OCI-LY1 (cell line): ENCODE data around the gene ADARB2.

ENCODE experiments used
- H2AFZ ChIP-seq: fragments of 200-600 bp; sonication (generic), shearing (Covaris generic); 2 replicates; pipeline ENCODE4 v1.6.0; 2014; ENCODE audit warnings: antibody characterized with exemption, mild to moderate bottlenecking, low read length
- H3F3A ChIP-seq: fragments of 200-600 bp; sonication (generic), shearing (Covaris generic); 2 replicates; pipeline ENCODE4 v1.6.0; 2014; ENCODE audit warnings: mild to moderate bottlenecking, antibody characterized with exemption, low read length, moderate library complexity; ENCODE audit not compliant: insufficient read depth
- H3K27ac ChIP-seq: fragments of 200-600 bp; sonication (generic); 2 replicates; pipeline ENCODE4 v1.5.1; 2014; ENCODE audit warnings: low read length, mixed run types, mild to moderate bottlenecking, low read depth; ENCODE audit not compliant: poor library complexity, severe bottlenecking
- H3K27me3 ChIP-seq: fragments of 200-600 bp; sonication (generic); 2 replicates; pipeline ENCODE4 v1.6.0; 2014; ENCODE audit warnings: antibody characterized with exemption, mild to moderate bottlenecking, low read length, moderate library complexity; ENCODE audit not compliant: insufficient read depth
- H3K36me3 ChIP-seq: fragments of 200-600 bp; sonication (generic); 2 replicates; pipeline ENCODE4 v1.6.1; 2014; ENCODE audit warnings: mild to moderate bottlenecking, antibody characterized with exemption, low read length, moderate library complexity, mixed read lengths; ENCODE audit not compliant: insufficient read depth
- H3K4me1 ChIP-seq: fragments of 200-600 bp; sonication (generic); 2 replicates; pipeline ENCODE4 v1.5.1; 2014; ENCODE audit warnings: mild to moderate bottlenecking, low read length, moderate library complexity; ENCODE audit not compliant: insufficient read depth, severe bottlenecking
- H3K4me2 ChIP-seq: fragments of 200-600 bp; sonication (generic), shearing (Covaris generic); 2 replicates; pipeline ENCODE4 v1.6.1; 2014; ENCODE audit warnings: low read length
- H3K4me3 ChIP-seq: fragments of 200-600 bp; sonication (generic); 2 replicates; pipeline ENCODE4 v1.5.1; 2014; ENCODE audit warnings: low read length, low read depth, mild to moderate bottlenecking, mixed read lengths; ENCODE audit not compliant: poor library complexity, severe bottlenecking
- H3K79me2 ChIP-seq: fragments of 200-600 bp; shearing (Covaris generic); 2 replicates; pipeline ENCODE4 v1.6.1; 2016; ENCODE audit warnings: mixed run types, low read length, mixed read lengths; ENCODE audit not compliant: insufficient read depth
- H3K9ac ChIP-seq: fragments of 200-600 bp; sonication (generic), shearing (Covaris generic); 2 replicates; pipeline ENCODE4 v1.6.1; 2014; ENCODE audit warnings: mild to moderate bottlenecking, low read length, mixed read lengths
- H3K9me2 ChIP-seq: fragments of 200-600 bp; sonication (generic), shearing (Covaris generic); 2 replicates; pipeline ENCODE4 v1.6.1; 2014; ENCODE audit warnings: low read depth, mild to moderate bottlenecking, low read length, mixed read lengths
- H3K9me3 ChIP-seq: fragments of 200-600 bp; shearing (Covaris generic); 2 replicates; pipeline ENCODE4 v1.6.1; 2014; ENCODE audit warnings: low read length, mixed read lengths
- H4K20me1 ChIP-seq: fragments of 200-600 bp; sonication (generic), shearing (Covaris generic); 2 replicates; pipeline ENCODE4 v1.6.0; 2016; ENCODE audit warnings: mild to moderate bottlenecking, low read length; ENCODE audit not compliant: insufficient read depth
- CTCF ChIP-seq: fragments of 200-600 bp; sonication (generic), shearing (Covaris generic); IDR thresholded peaks from 2 replicates; pipeline ENCODE4 v1.5.1; 2017; ENCODE audit warnings: mild to moderate bottlenecking, antibody characterized with exemption, low read length, moderate library complexity, mixed read lengths
- EZH2 ChIP-seq: fragments of 200-600 bp; sonication (generic), shearing (Covaris generic); IDR thresholded peaks from 2 replicates; pipeline ENCODE4 v1.8.0; 2017; ENCODE audit warnings: borderline replicate concordance, mixed run types, mild to moderate bottlenecking, antibody characterized with exemption, low read length, moderate library complexity, mixed read lengths

Gene ADARB2

GRCh38 chr10:1281405-1281782 is 455.9 kb downstream of the ADARB2 start:
- Histone ChIP-seq H3K9me2 (no peaks in the 10 kb centered on the region), H3K9ac (no peak overlapping the region), H4K20me1 (no peaks in the 10 kb centered on the region), H3F3A (no peaks in the 10 kb centered on the region), H3K27me3 (no peaks in the 10 kb centered on the region; the same call in 1 of the 2 replicates), H3K4me2 (no peak overlapping the region), H3K36me3 (no peaks in the 10 kb centered on the region), H3K9me3 (no peaks in the 10 kb centered on the region), H3K27ac (no peak overlapping the region), H3K79me2 (no peaks in the 10 kb centered on the region), H2AFZ (no peak overlapping the region), H3K4me3 (no peak overlapping the region), H3K4me1 (no peaks in the 10 kb centered on the region)
- TF ChIP-seq EZH2 (no peak), CTCF (no peak)

GRCh38 chr10:1280466-1281404 is 456.6 kb downstream of the ADARB2 start:
- TF ChIP-seq CTCF (no peak), EZH2 (no peak)
- Histone ChIP-seq H3K4me3 (no peak overlapping the region), H3K9me3 (no peaks in the 10 kb centered on the region), H3K36me3 (no peaks in the 10 kb centered on the region), H3K9me2 (no peaks in the 10 kb centered on the region), H3K9ac (no peak overlapping the region), H3K4me2 (no peak overlapping the region), H2AFZ (no peak overlapping the region), H3K27me3 (no peaks in the 10 kb centered on the region; the same call in 1 of the 2 replicates), H3K79me2 (no peaks in the 10 kb centered on the region), H3K4me1 (no peaks in the 10 kb centered on the region), H3K27ac (no peak overlapping the region), H4K20me1 (no peaks in the 10 kb centered on the region), H3F3A (no peaks in the 10 kb centered on the region)

- no peaks in the 10 kb centered on the region for H3K9me2 ChIP-seq
- H3K27me3 ChIP-seq: no peaks in the 10 kb centered on the region
- H2AFZ ChIP-seq: no peak overlapping the region
- H3K9ac ChIP-seq: no peak overlapping the region
- no peaks in the 10 kb centered on the region for H3K79me2 ChIP-seq
- H3K36me3 ChIP-seq: no peaks in the 10 kb centered on the region
- H3K4me3 ChIP-seq: no peak overlapping the region
- no peaks in the 10 kb centered on the region for H3K4me1 ChIP-seq
- no peak overlapping the region for H3K27ac ChIP-seq
- TF ChIP-seq EZH2 (no peak), CTCF (no peak)
- no peak overlapping the region for H3K4me2 ChIP-seq
- H3K9me3 ChIP-seq: no peaks in the 10 kb centered on the region
- no peaks in the 10 kb centered on the region for H3F3A ChIP-seq
- no peaks in the 10 kb centered on the region for H4K20me1 ChIP-seq
Observed at GRCh38 chr10:1278306-1278705, 459.0 kb downstream of the ADARB2 start.
